ENCODE results near the gene C16orf74.

DNA sequence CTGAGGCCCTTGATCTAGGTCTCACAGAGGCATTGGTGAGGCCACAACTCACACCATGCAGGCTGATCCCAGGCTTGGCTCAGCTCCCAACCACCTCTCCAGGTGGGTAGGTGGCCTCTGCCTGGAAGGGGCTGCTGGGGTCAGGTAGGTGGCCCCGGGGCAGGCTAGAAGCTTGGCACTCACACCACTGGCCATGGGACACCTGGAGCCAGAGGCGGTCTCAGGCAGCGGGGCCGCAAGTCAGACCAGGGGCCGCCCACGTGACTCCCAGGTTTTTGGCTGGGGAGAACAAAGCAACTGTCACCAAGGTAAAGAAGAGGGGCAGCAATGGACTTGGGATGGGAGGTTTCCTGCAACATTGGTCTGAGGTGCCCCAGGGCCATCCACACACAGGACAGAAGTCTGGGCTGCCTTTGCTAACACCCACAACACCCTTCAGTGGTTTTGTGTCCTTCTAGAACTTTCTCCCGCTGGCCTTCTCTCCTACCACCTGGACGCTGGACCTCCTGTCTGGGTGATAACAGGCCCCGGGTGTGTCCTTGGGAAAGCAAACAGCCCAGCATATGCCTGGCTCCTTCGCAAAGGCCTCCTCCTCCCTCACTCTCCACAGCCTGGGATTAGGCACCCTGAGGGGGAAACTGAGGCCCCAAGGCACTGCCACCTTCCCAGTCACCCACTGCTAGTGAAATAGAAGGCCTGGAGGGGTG, 16.4 kb downstream of the C16orf74 start:
- TF ChIP-seq CTCF (IDR thresholded peaks at IDR 0.05) (no peak), EP300 (IDR thresholded peaks at IDR 0.05) (no peak), POLR2A (IDR thresholded peaks at IDR 0.05) (no peak)
